ENCODE measurements around the gene SERP2.
A peak's percentile ranks its signal among the peaks of the same experiment; 100 is the strongest.

Gene SERP2

GRCh38 chr13:44404261-44405132 lies 30.9 kb downstream of the SERP2 start:
- H3K36me3 ChIP-seq (ENCODE audit: control insufficient read depth, insufficient read depth, low read length): no peaks in the 10 kb centered on the region
- no peak overlapping the region for H3K4me3 ChIP-seq (ENCODE audit: low read depth, low read length)
- H3K4me1 ChIP-seq: peaks cover 14% of the 10 kb centered on the region
- H2AFZ ChIP-seq: peak overlapping the region; percentile 68
- no peak for TF ChIP-seq CTCF (IDR thresholded peaks at IDR 0.05)
- H3K4me2 ChIP-seq (ENCODE audit: low read length): no peak overlapping the region
- H3K27ac ChIP-seq: peak overlapping the region; percentile 63
- H3K9me3 ChIP-seq (ENCODE audit: control insufficient read depth, low read length): no peaks in the 10 kb centered on the region
- H3K9ac ChIP-seq: no peak overlapping the region
- H3K79me2 ChIP-seq: no peaks in the 10 kb centered on the region
- no peaks in the 10 kb centered on the region for H3K27me3 ChIP-seq (ENCODE audit: control insufficient read depth, insufficient read depth, low read length)

DNA sequence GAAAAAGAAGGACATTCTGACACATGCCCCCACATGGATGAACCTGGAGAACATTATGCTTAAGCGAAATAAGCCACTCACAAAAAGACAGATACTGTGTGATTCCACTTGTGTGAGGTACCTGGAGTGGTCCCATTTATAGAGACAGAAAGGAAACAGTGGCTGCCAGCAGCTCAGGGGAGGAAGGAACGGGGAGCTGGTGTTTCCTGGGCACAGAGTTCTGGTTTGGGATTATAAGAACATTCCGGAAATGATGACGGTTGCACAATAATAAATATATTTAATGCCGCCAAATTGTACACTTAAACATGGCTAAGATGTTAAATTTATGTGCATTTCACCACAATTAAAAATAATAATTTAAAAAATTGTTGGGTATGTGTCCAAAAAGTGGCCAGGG lies 33.0 kb downstream of the SERP2 start:
- H3K4me3 ChIP-seq (ENCODE audit: low read depth, low read length): no peak overlapping the region
- H3K79me2 ChIP-seq: no peaks in the 10 kb centered on the region
- H3K9ac ChIP-seq: no peak overlapping the region
- no peaks in the 10 kb centered on the region for H3K36me3 ChIP-seq (ENCODE audit: control insufficient read depth, insufficient read depth, low read length)
- peaks cover 14% of the 10 kb centered on the region for H3K4me1 ChIP-seq
- no peak overlapping the region for H3K4me2 ChIP-seq (ENCODE audit: low read length)
- H2AFZ ChIP-seq: no peak overlapping the region
- TF ChIP-seq CTCF (IDR thresholded peaks at IDR 0.05): no peak
- no peaks in the 10 kb centered on the region for H3K9me3 ChIP-seq (ENCODE audit: control insufficient read depth, low read length)
- H3K27ac ChIP-seq: no peak overlapping the region
- H3K27me3 ChIP-seq (ENCODE audit: control insufficient read depth, insufficient read depth, low read length): no peaks in the 10 kb centered on the region

GRCh38 chr13:44407379-44407778 lies 33.8 kb downstream of the SERP2 start:
- H3K4me1 ChIP-seq: peaks cover 14% of the 10 kb centered on the region
- H2AFZ ChIP-seq: no peak overlapping the region
- no peaks in the 10 kb centered on the region for H3K9me3 ChIP-seq (ENCODE audit: control insufficient read depth, low read length)
- no peak overlapping the region for H3K4me3 ChIP-seq (ENCODE audit: low read depth, low read length)
- no peak overlapping the region for H3K9ac ChIP-seq
- no peaks in the 10 kb centered on the region for H3K36me3 ChIP-seq (ENCODE audit: control insufficient read depth, insufficient read depth, low read length)
- H3K27ac ChIP-seq: no peak overlapping the region
- no peak overlapping the region for H3K4me2 ChIP-seq (ENCODE audit: low read length)
- H3K27me3 ChIP-seq (ENCODE audit: control insufficient read depth, insufficient read depth, low read length): no peaks in the 10 kb centered on the region
- no peak for TF ChIP-seq CTCF (IDR thresholded peaks at IDR 0.05)
- no peaks in the 10 kb centered on the region for H3K79me2 ChIP-seq

- TF ChIP-seq CTCF (IDR thresholded peaks at IDR 0.05): no peak
- Histone ChIP-seq H3K27ac (no peak overlapping the region), H3K9ac (no peak overlapping the region), H3K4me1 (peaks cover 13% of the 10 kb centered on the region), H3K79me2 (no peaks in the 10 kb centered on the region), H2AFZ (no peak overlapping the region), H3K9me3 (ENCODE audit: control insufficient read depth, low read length) (no peaks in the 10 kb centered on the region), H3K4me3 (ENCODE audit: low read depth, low read length) (no peak overlapping the region), H3K36me3 (ENCODE audit: control insufficient read depth, insufficient read depth, low read length) (no peaks in the 10 kb centered on the region), H3K27me3 (ENCODE audit: control insufficient read depth, insufficient read depth, low read length) (no peaks in the 10 kb centered on the region), H3K4me2 (ENCODE audit: low read length) (no peak overlapping the region)
These were observed 34.3 kb downstream of the SERP2 start for GRCh38 chr13:44407891-44408290.

- Histone ChIP-seq H3K27me3 (ENCODE audit: control insufficient read depth, insufficient read depth, low read length) (no peaks in the 10 kb centered on the region), H2AFZ (no peak overlapping the region), H3K27ac (no peak overlapping the region), H3K79me2 (no peaks in the 10 kb centered on the region), H3K4me2 (ENCODE audit: low read length) (no peak overlapping the region), H3K36me3 (ENCODE audit: control insufficient read depth, insufficient read depth, low read length) (no peaks in the 10 kb centered on the region), H3K4me3 (ENCODE audit: low read depth, low read length) (no peak overlapping the region), H3K4me1 (no peaks in the 10 kb centered on the region), H3K9me3 (ENCODE audit: control insufficient read depth, low read length) (no peaks in the 10 kb centered on the region), H3K9ac (no peak overlapping the region)
- TF ChIP-seq CTCF (IDR thresholded peaks at IDR 0.05): no peak
These were observed 36.0 kb downstream of the SERP2 start for GRCh38 chr13:44409595-44409994.
